ENCODE measurements around the gene MTSS2.

The MTSS2 gene

GRCh38 chr16:70656065-70656711 lies 29.7 kb downstream of the MTSS2 start:
- Histone ChIP-seq H3K27me3 (ENCODE audit: control insufficient read depth, insufficient read depth, low read length) (no peaks in the 10 kb centered on the region), H3K36me3 (ENCODE audit: control insufficient read depth, insufficient read depth, low read length) (no peaks in the 10 kb centered on the region), H3K9ac (ENCODE audit: low read length) (no peak overlapping the region)

GRCh38 chr16:70653809-70654771 lies 31.8 kb downstream of the MTSS2 start:
- Histone ChIP-seq H3K27me3 (ENCODE audit: control insufficient read depth, insufficient read depth, low read length) (no peaks in the 10 kb centered on the region), H3K4me3 (ENCODE audit: low read depth, low read length) (no peak overlapping the region), H3K9me3 (ENCODE audit: control insufficient read depth, insufficient read depth, low read depth, low read length) (no peaks in the 10 kb centered on the region; the same call in 1 of the 2 replicates), H3K27ac (ENCODE audit: low read depth, low read length) (no peak overlapping the region), H3K36me3 (ENCODE audit: control insufficient read depth, insufficient read depth, low read length) (no peaks in the 10 kb centered on the region), H3K4me1 (ENCODE audit: control insufficient read depth, insufficient read depth, low read length) (peaks cover 15% of the 10 kb centered on the region), H3K9ac (ENCODE audit: low read length) (no peak overlapping the region)

More at GRCh38 chr16:70656065-70656711, 29.7 kb downstream of the MTSS2 start:
- peaks cover 12% of the 10 kb centered on the region for H3K4me1 ChIP-seq (ENCODE audit: control insufficient read depth, insufficient read depth, low read length)
- no peaks in the 10 kb centered on the region for H3K9me3 ChIP-seq (ENCODE audit: control insufficient read depth, insufficient read depth, low read depth, low read length)
- H3K27ac ChIP-seq (ENCODE audit: low read depth, low read length) = no peak overlapping the region
- no peak overlapping the region for H3K4me3 ChIP-seq (ENCODE audit: low read depth, low read length)

GRCh38 chr16:70653406-70653805 lies 32.4 kb downstream of the MTSS2 start:
- Histone ChIP-seq H3K4me1 (ENCODE audit: control insufficient read depth, insufficient read depth, low read length) (peaks cover 16% of the 10 kb centered on the region), H3K36me3 (ENCODE audit: control insufficient read depth, insufficient read depth, low read length) (no peaks in the 10 kb centered on the region), H3K27ac (ENCODE audit: low read depth, low read length) (no peak overlapping the region), H3K27me3 (ENCODE audit: control insufficient read depth, insufficient read depth, low read length) (no peaks in the 10 kb centered on the region), H3K4me3 (ENCODE audit: low read depth, low read length) (no peak overlapping the region), H3K9me3 (ENCODE audit: control insufficient read depth, insufficient read depth, low read depth, low read length) (peaks cover 5% of the 10 kb centered on the region; the same call in 1 of the 2 replicates), H3K9ac (ENCODE audit: low read length) (no peak overlapping the region)

- no peak overlapping the region for H3K27ac ChIP-seq (ENCODE audit: low read depth, low read length)
- no peak overlapping the region for H3K9ac ChIP-seq (ENCODE audit: low read length)
- H3K9me3 ChIP-seq (ENCODE audit: control insufficient read depth, insufficient read depth, low read depth, low read length) = peaks cover 5% of the 10 kb centered on the region; the same call in 1 of the 2 replicates
- no peak overlapping the region for H3K4me3 ChIP-seq (ENCODE audit: low read depth, low read length)
- H3K27me3 ChIP-seq (ENCODE audit: control insufficient read depth, insufficient read depth, low read length) = no peaks in the 10 kb centered on the region
- H3K36me3 ChIP-seq (ENCODE audit: control insufficient read depth, insufficient read depth, low read length) = no peaks in the 10 kb centered on the region
- H3K4me1 ChIP-seq (ENCODE audit: control insufficient read depth, insufficient read depth, low read length) = peaks cover 16% of the 10 kb centered on the region
These were observed 33.5 kb downstream of the MTSS2 start for GRCh38 chr16:70652322-70652721.

GRCh38 chr16:70651524-70651923 lies 34.3 kb downstream of the MTSS2 start:
- Histone ChIP-seq H3K36me3 (ENCODE audit: control insufficient read depth, insufficient read depth, low read length) (no peaks in the 10 kb centered on the region), H3K9ac (ENCODE audit: low read length) (no peak overlapping the region), H3K27ac (ENCODE audit: low read depth, low read length) (no peak overlapping the region), H3K4me3 (ENCODE audit: low read depth, low read length) (no peak overlapping the region), H3K4me1 (ENCODE audit: control insufficient read depth, insufficient read depth, low read length) (peaks cover 16% of the 10 kb centered on the region), H3K27me3 (ENCODE audit: control insufficient read depth, insufficient read depth, low read length) (no peaks in the 10 kb centered on the region), H3K9me3 (ENCODE audit: control insufficient read depth, insufficient read depth, low read depth, low read length) (peaks cover 5% of the 10 kb centered on the region; the same call in 1 of the 2 replicates)

GRCh38 chr16:70650216-70650615 lies 35.6 kb downstream of the MTSS2 start:
- H3K4me1 ChIP-seq (ENCODE audit: control insufficient read depth, insufficient read depth, low read length) = peaks cover 16% of the 10 kb centered on the region
- no peaks in the 10 kb centered on the region for H3K27me3 ChIP-seq (ENCODE audit: control insufficient read depth, insufficient read depth, low read length)
- no peak overlapping the region for H3K27ac ChIP-seq (ENCODE audit: low read depth, low read length)
- no peak overlapping the region for H3K9ac ChIP-seq (ENCODE audit: low read length)
- H3K36me3 ChIP-seq (ENCODE audit: control insufficient read depth, insufficient read depth, low read length) = no peaks in the 10 kb centered on the region
- H3K4me3 ChIP-seq (ENCODE audit: low read depth, low read length) = no peak overlapping the region
- H3K9me3 ChIP-seq (ENCODE audit: control insufficient read depth, insufficient read depth, low read depth, low read length) = peaks cover 5% of the 10 kb centered on the region; the same call in 1 of the 2 replicates

GRCh38 chr16:70649300-70649699 lies 36.6 kb downstream of the MTSS2 start:
- Histone ChIP-seq H3K27me3 (ENCODE audit: control insufficient read depth, insufficient read depth, low read length) (no peaks in the 10 kb centered on the region), H3K4me1 (ENCODE audit: control insufficient read depth, insufficient read depth, low read length) (peaks cover 15% of the 10 kb centered on the region), H3K9me3 (ENCODE audit: control insufficient read depth, insufficient read depth, low read depth, low read length) (peaks cover 5% of the 10 kb centered on the region; the same call in 1 of the 2 replicates), H3K36me3 (ENCODE audit: control insufficient read depth, insufficient read depth, low read length) (no peaks in the 10 kb centered on the region), H3K9ac (ENCODE audit: low read length) (no peak overlapping the region), H3K27ac (ENCODE audit: low read depth, low read length) (no peak overlapping the region), H3K4me3 (ENCODE audit: low read depth, low read length) (no peak overlapping the region)

GRCh38 chr16:70648606-70649005 lies 37.2 kb downstream of the MTSS2 start:
- no peak overlapping the region for H3K4me3 ChIP-seq (ENCODE audit: low read depth, low read length)
- H3K9ac ChIP-seq (ENCODE audit: low read length) = no peak overlapping the region

GRCh38 chr16:70647441-70648359 lies 38.2 kb downstream of the MTSS2 start:
- Histone ChIP-seq H3K4me1 (ENCODE audit: control insufficient read depth, insufficient read depth, low read length) (peaks cover 9% of the 10 kb centered on the region; the same call in 1 of the 2 replicates), H3K36me3 (ENCODE audit: control insufficient read depth, insufficient read depth, low read length) (no peaks in the 10 kb centered on the region), H3K27ac (ENCODE audit: low read depth, low read length) (no peak overlapping the region), H3K9me3 (ENCODE audit: control insufficient read depth, insufficient read depth, low read depth, low read length) (peaks cover 5% of the 10 kb centered on the region; the same call in 1 of the 2 replicates), H3K27me3 (ENCODE audit: control insufficient read depth, insufficient read depth, low read length) (no peaks in the 10 kb centered on the region), H3K4me3 (ENCODE audit: low read depth, low read length) (no peak overlapping the region), H3K9ac (ENCODE audit: low read length) (no peak overlapping the region)

More at GRCh38 chr16:70648606-70649005, 37.2 kb downstream of the MTSS2 start:
- Histone ChIP-seq H3K4me1 (ENCODE audit: control insufficient read depth, insufficient read depth, low read length) (peaks cover 9% of the 10 kb centered on the region; the same call in 1 of the 2 replicates), H3K27me3 (ENCODE audit: control insufficient read depth, insufficient read depth, low read length) (no peaks in the 10 kb centered on the region), H3K36me3 (ENCODE audit: control insufficient read depth, insufficient read depth, low read length) (no peaks in the 10 kb centered on the region), H3K27ac (ENCODE audit: low read depth, low read length) (no peak overlapping the region), H3K9me3 (ENCODE audit: control insufficient read depth, insufficient read depth, low read depth, low read length) (peaks cover 5% of the 10 kb centered on the region; the same call in 1 of the 2 replicates)
